DND-41 (cell line): ENCODE data around the gene PRKAG2.

Source experiments
- EZH2 ChIP-seq: IDR thresholded peaks from 3 replicates; pipeline ENCODE4 v1.6.1; 2012; ENCODE audit warnings: borderline replicate concordance, low read depth, mild to moderate bottlenecking, moderate library complexity, low read length, inconsistent platforms; ENCODE audit not compliant: severe bottlenecking
- TF ChIP-seq, protein P1 (sequence below): IDR thresholded peaks from 2 replicates; pipeline ENCODE4 v1.5.1; 2012; ENCODE audit warnings: borderline replicate concordance, low read length, moderate library complexity, mild to moderate bottlenecking; ENCODE audit not compliant: poor library complexity, severe bottlenecking; ENCODE audit errors: extremely low read depth

DNA sequence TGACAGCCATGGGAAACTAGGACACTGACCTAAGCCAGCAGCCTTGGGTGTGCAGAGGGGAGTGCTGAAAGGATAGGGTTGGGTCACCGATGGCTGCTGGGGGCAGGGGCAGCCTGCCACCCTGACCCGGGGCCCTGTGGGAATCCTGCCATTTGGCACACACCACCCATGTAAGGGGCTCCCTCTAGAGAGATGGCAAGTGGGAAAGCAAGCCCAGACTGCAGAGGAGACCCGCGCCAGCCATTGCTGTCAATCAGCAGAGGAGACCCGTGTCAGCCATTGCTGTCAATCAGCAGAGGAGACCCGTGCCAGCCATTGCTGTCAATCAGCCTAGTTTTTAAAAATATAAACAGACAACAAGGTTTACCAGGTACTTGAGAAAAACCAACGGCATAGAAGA is 27.4 kb upstream of the PRKAG2 start:
- TF ChIP-seq EZH2, result no peak
- TF ChIP-seq, protein P1, sequence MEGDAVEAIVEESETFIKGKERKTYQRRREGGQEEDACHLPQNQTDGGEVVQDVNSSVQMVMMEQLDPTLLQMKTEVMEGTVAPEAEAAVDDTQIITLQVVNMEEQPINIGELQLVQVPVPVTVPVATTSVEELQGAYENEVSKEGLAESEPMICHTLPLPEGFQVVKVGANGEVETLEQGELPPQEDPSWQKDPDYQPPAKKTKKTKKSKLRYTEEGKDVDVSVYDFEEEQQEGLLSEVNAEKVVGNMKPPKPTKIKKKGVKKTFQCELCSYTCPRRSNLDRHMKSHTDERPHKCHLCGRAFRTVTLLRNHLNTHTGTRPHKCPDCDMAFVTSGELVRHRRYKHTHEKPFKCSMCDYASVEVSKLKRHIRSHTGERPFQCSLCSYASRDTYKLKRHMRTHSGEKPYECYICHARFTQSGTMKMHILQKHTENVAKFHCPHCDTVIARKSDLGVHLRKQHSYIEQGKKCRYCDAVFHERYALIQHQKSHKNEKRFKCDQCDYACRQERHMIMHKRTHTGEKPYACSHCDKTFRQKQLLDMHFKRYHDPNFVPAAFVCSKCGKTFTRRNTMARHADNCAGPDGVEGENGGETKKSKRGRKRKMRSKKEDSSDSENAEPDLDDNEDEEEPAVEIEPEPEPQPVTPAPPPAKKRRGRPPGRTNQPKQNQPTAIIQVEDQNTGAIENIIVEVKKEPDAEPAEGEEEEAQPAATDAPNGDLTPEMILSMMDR, result no peak
